Body of pancreas (tissue), 4 donors: ENCODE measurements around the gene HECA.

Source experiments
- CTCF ChIP-seq, 7 experiments: fragments of 450-650 bp in 4 of 7; fragments of 200-600 bp in 3 of 7; sonication (generic) in 3 of 7; IDR thresholded peaks; one replicate each; pipeline ENCODE4 v1.5.1; 2016 to 2019; ENCODE audit warnings: antibody characterized with exemption in 7 of 7
- POLR2A ChIP-seq, 3 donors: fragments of 450-650 bp; IDR thresholded peaks; one replicate each; pipeline ENCODE4 v1.6.1; 2016; ENCODE audit warnings: antibody characterized with exemption in 3 of 3, mild to moderate bottlenecking in 2 of 3

- no peak for TF ChIP-seq CTCF (IDR thresholded peaks at IDR 0.05)
- no peak for TF ChIP-seq POLR2A (IDR thresholded peaks at IDR 0.05)
Measured at GRCh38 chr6:139189665-139190064, 54.8 kb downstream of the HECA start.
